Pulmonary artery endothelial cell (primary cell): ENCODE results near the gene SRR. TPM values are rescaled to one million over a fixed set of nuclear protein-coding genes. Genes with fewer than 3 reads are reported as not detected.
"Not testable (repeated sequence)": the region's sequence is repeated elsewhere in the genome, so short reads cannot be mapped to it uniquely, and the experiment has no call there.

Experiments used
- DNase-seq: peaks from one replicate; pipeline ENCODE4 v3.0.0-alpha.2; 2011; ENCODE audit warnings: low read depth, low spot score
- total RNA-seq: library from RNA; depleted of rRNA; stranded (reverse); fragments of >200 nt; gene quantifications from 2 replicates; pipeline ENCODE4 v1.2.3, GENCODE V29; 2014

SRR gene
- total RNA-seq, 1 donor from 2014 or later = 19.7 TPM

- DNase-seq = no peak
These were observed 13.8 kb upstream of the SRR start for GRCh38 chr17:2289878-2290478.

GRCh38 chr17:2292100-2292499 is 11.7 kb upstream of the SRR start:
- DNase-seq = no peak

- DNase-seq = no peak
These were observed 8.2 kb upstream of the SRR start for GRCh38 chr17:2295575-2295974.

DNA sequence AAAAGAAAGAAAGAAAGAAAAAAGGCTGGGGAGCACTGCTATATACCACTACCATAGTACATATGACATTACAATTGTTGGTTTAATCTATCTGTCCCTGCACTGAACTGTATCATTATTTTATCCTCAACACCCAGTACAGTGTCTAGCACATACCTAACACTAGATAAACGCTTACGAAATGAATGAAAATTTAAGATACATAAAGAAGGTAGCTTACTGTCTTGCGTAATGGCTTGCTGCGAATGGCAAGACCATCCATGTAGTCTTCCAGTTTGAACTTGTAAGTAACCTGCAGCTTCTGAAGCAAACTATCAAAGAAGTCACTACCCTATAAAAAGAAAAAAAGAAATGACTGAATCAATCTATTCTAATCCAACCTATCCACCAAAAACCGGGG is 6.7 kb upstream of the SRR start:
- DNase-seq = no peak

DNA sequence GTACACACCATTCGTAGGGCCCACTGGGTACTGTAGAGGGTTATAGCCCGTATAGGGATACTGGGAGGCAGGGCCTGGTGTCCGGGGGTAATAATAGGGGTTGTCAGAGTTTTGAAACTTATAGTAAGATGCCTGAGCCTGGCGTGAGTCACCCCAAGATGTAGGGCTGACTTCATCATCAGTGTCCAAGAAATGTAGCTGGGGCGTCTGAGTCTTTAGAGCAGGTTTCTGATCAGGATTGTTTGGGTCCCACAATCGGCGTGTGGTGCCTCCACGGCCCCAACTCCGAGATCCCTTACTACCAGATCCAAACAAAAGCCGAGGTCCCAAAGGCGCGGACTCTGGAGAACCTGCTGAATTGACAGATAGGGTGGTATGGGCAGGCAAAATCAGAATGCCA is 4.6 kb upstream of the SRR start:
- DNase-seq = no peak

DNA sequence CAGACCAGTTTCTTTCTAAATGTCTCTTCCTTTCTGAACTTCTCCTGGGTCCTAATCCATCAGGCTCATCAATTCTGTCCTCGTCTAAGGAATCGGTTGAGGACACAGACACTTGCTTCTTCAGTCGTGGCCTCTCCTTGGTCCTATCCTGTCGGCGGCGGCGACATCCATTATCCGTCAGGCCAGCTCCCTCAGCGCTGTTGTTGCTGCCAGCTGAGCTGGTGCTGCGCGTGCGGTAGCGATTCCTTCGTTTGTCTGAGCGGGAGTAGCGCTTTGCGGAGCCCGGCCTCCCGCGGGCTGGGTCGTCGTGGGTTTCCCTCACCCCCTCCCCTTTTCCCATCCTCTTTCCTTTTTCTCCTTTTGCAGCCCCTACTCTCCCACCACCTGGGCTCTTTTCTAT is 4.0 kb upstream of the SRR start:
- no peak for DNase-seq

DNA sequence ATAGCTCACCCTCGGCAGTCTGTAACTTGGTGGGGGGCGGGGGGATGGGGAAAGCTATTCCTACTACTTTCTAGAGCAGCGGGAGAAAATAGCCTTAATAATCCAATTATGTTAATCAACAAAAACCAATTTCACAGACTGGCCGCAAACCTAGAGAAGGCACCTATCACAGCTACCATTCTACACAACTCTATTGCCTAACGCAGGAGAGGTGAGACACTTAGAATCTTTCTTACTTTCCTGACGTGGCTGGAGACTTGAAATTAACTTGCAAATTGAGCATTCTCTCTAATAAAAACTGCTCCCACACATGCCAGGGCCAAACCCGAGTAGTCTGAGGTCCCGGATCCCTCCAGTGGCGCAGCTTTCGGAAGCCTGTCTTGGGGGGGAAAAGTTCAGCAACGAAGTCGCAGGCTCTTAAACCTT is 959 bp upstream of the SRR start:
- no peak for DNase-seq

- DNase-seq = no peak
These were observed 1.2 kb downstream of the SRR start for GRCh38 chr17:2304931-2305330.

GRCh38 chr17:2309338-2310154 is 5.8 kb downstream of the SRR start:
- no peak for DNase-seq

DNA sequence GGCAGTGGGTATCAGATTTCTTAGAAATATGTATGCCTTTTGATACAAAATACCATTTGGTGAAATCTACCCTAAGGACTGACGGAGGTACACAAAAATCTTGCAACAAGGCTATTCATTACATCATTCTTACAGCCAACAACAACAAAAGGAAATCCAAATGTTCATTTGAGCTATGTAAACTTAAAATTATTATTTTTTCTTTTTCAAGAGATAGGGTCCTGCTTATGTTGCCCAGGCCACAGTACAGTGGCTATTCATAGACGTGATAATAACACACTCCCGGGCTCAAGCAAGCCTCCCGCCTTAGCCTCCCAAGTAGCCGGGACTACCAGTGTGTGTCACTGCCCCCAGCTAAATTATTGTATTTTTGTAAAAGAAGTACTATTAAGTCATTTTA is 9.0 kb downstream of the SRR start:
- DNase-seq = no peak

GRCh38 chr17:2316916-2317205 is 13.1 kb downstream of the SRR start:
- not testable (repeated sequence) for DNase-seq

GRCh38 chr17:2317796-2318195 is 14.0 kb downstream of the SRR start:
- DNase-seq = no peak

DNA sequence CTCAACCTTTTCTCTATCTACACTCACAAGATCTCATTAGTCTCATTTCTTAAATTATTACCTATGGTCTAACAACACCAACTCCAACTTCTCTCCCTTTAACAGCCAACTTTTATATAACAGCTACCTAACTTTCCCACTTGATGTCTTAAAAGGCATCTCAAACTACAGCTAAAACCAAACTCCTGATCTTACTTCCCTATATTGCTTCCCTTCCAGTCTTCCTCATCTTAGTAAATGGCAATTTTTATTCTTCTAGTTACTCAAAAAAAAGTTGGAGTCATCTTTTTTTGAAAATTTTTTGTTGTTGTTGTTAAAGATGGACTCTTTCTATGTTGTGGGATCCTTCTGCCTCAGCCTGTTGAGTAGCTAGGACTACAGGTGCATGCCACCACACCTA is 15.3 kb downstream of the SRR start:
- no peak for DNase-seq

DNA sequence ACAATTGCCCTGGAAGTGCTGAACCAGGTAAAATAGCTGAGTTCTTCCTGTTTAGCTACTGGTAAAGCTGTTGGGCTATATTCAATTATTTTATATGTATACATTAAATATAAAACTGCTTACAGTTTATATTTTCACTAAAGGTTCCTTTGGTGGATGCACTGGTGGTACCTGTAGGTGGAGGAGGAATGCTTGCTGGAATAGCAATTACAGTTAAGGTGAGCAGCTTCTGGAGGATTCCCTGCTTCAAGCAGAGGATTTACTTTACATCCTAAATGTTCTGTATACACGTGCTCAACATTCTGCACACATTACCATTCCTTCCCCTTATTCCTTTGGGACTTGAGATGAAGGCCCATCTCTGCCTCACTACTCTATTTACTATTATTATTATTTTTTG is 17.6 kb downstream of the SRR start:
- DNase-seq = no peak

DNA sequence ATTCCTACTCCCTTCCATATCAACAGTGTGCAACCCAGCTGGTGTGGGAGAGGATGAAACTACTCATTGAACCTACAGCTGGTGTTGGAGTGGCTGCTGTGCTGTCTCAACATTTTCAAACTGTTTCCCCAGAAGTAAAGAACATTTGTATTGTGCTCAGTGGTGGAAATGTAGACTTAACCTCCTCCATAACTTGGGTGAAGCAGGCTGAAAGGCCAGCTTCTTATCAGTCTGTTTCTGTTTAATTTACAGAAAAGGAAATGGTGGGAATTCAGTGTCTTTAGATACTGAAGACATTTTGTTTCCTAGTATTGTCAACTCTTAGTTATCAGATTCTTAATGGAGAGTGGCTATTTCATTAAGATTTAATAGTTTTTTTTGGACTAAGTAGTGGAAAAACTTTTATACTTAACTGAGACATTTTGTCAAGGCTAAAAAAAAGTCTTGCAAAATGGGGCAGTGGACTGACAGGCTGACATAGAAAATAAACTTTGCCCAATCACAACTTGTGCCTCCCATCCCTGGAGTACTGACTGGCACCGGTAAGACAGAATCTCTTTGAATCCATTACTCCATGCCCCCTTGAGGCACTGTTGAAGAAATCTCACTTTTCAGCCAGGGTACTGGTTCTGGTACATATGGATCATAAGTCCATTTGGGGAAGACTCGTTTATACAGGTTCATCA is 20.0 kb downstream of the SRR start:
- no peak for DNase-seq

GRCh38 chr17:2331303-2331702 is 27.6 kb downstream of the SRR start:
- no peak for DNase-seq

DNA sequence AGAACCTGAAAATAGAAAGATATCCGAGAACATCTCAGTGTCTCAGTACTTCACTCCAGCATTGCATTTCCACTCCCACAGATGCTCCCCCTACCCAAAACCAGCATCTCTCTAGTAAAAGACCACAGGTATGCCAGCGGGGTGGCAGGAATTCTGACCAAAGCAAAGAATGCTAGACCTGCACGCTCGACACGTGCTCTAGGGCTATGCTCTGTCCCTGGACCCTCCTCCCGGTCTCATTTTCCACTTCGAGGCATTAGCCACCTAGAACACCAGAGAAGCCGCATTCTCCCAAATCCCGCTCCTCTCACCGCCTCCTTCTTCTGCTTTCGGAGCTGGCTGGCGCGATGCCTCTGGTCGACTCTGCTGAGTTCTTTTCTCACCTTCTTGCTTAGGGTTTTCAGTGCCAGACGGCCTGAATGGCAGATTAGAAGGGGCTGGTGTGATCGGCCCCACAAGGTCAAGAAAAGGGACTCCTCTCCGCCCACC is 32.0 kb downstream of the SRR start:
- no peak for DNase-seq

DNA sequence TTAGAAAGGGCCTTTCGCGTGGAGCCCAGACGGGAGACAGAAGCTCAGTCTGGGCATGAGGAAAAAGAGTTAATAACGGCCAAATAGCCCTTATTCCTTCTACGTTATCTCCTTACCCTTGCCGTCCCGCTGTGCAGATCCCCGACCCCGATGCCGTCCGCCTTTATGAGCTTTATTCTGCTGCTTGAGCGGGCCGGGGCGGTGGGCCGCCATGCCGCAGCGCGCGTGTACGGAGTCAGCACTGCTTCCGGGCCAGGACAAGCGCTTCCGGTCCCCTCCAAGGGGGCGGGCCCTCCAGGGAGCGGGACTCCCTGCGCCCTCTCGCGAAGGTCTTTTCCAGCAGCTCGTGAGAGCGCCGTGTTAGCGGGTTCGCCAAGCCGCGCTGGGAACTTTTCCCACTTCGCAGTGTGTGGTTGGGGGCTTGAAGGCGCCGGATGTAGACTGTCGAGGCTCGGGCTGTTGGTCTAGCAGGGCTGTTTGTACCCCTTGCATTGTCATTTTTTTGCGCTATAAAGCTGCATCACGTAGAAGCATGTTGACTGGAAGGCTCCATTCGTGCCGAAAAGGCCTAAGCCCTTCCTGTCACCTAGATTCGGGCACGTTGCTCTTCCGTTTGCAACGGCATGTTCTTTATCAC is 32.6 kb downstream of the SRR start, which contains the start of gene TSR1:
Gene TSR1 (minus strand): TSS at position 243 of the 637 bp plus-strand sequence. CDS start 30 bp downstream, at position 213.
- no peak for DNase-seq

GRCh38 chr17:2336852-2337543 is 33.2 kb downstream of the SRR start, which contains the start of gene SGSM2:
TSS of gene SGSM2 (plus strand) at chr17:2337501. CDS start at chr17:2337689, 188 bp downstream.
- DNase-seq = no peak

- no peak for DNase-seq
These were observed 34.0 kb downstream of the SRR start for GRCh38 chr17:2337544-2338314.

DNA sequence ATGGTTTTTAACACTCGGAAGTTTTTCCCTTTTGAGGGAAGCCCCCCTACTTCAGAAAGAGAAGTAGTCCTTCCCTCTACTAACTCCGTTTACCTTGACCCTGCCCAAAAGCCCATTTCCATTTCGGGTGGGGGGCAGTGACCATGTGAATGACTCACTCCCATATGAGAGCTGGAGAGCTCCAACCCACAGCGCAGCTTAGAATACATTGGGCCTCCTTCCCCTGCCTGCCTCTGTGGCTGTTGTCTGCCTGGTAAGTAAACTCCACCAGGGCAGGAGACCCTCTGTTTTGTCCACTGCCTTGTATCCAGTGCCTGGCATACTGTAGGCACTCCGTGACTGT is 34.5 kb downstream of the SRR start:
- DNase-seq = no peak
